Osteoblast (primary cell): Measurements from ENCODE around the gene KREMEN1. TPM values are rescaled to one million over a fixed set of nuclear protein-coding genes. Genes with fewer than 3 reads are reported as not detected.

Source experiments
- DNase-seq: peaks from one replicate; pipeline ENCODE4 v3.0.0; 2011; ENCODE audit warnings: low spot score, mixed read lengths; ENCODE audit not compliant: insufficient read length; ENCODE audit errors: missing footprints
- H2AFZ ChIP-seq: 2 replicates; pipeline ENCODE4 v1.6.0; 2011; ENCODE audit warnings: mild to moderate bottlenecking, low read length
- H3K27ac ChIP-seq: 2 replicates; pipeline ENCODE4 v1.5.1; 2011; ENCODE audit warnings: mild to moderate bottlenecking, low read depth, low read length, moderate library complexity
- H3K27me3 ChIP-seq: 2 replicates; pipeline ENCODE4 v1.6.0; 2012; ENCODE audit warnings: mild to moderate bottlenecking, control low read depth, inconsistent platforms, low read length, moderate library complexity; ENCODE audit not compliant: insufficient read depth
- H3K36me3 ChIP-seq: 2 replicates; pipeline ENCODE4 v1.5.1; 2011; ENCODE audit warnings: mild to moderate bottlenecking, low read length, control low read depth, moderate library complexity; ENCODE audit not compliant: insufficient read depth
- H3K4me1 ChIP-seq: 2 replicates; pipeline ENCODE4 v1.5.1; 2011; ENCODE audit warnings: mild to moderate bottlenecking, low read length, control low read depth, moderate library complexity; ENCODE audit not compliant: insufficient read depth
- H3K4me2 ChIP-seq: 2 replicates; pipeline ENCODE4 v1.6.0; 2011; ENCODE audit warnings: mild to moderate bottlenecking, low read length; ENCODE audit not compliant: insufficient read depth
- H3K4me3 ChIP-seq: fragments of 200-600 bp; sonication (generic); 3 replicates; pipeline ENCODE4 v1.5.1; 2012; ENCODE audit warnings: mild to moderate bottlenecking, low read length, inconsistent platforms; ENCODE audit not compliant: insufficient read depth
- H3K79me2 ChIP-seq: 2 replicates; pipeline ENCODE4 v1.6.0; 2012; ENCODE audit warnings: mild to moderate bottlenecking, low read length, control low read depth, inconsistent platforms; ENCODE audit not compliant: insufficient read depth
- H3K9me3 ChIP-seq: 2 replicates; pipeline ENCODE4 v1.5.1; 2011; ENCODE audit warnings: low read depth, low read length, control low read depth
- H4K20me1 ChIP-seq: 2 replicates; pipeline ENCODE4 v1.6.0; 2012; ENCODE audit warnings: mild to moderate bottlenecking, low read length, control low read depth; ENCODE audit not compliant: insufficient read depth
- CTCF ChIP-seq: IDR thresholded peaks from 2 replicates; pipeline ENCODE4 v1.5.1; 2011; ENCODE audit warnings: mild to moderate bottlenecking, low read depth, low read length, moderate library complexity; ENCODE audit errors: extremely low read depth
- total RNA-seq: library from RNA; depleted of rRNA; stranded (reverse); fragments of >200 nt; gene quantifications from 2 replicates; pipeline ENCODE4 v1.2.3, GENCODE V29; 2012

Gene KREMEN1
- total RNA-seq, 1 donor, result 6.5 TPM

GRCh38 chr22:29175312-29175835 is 102.5 kb downstream of the KREMEN1 start:
- Histone ChIP-seq H3K36me3 (no peaks in the 10 kb centered on the region), H3K27me3 (peaks cover 4% of the 10 kb centered on the region), H3K4me3 (no peak overlapping the region), H3K79me2 (no peaks in the 10 kb centered on the region), H2AFZ (no peak overlapping the region), H4K20me1 (no peaks in the 10 kb centered on the region), H3K9me3 (peaks cover 5% of the 10 kb centered on the region), H3K4me1 (no peaks in the 10 kb centered on the region), H3K27ac (no peak overlapping the region), H3K4me2 (no peak overlapping the region)
- no peak for TF ChIP-seq CTCF
- DNase-seq, result no peak

DNA sequence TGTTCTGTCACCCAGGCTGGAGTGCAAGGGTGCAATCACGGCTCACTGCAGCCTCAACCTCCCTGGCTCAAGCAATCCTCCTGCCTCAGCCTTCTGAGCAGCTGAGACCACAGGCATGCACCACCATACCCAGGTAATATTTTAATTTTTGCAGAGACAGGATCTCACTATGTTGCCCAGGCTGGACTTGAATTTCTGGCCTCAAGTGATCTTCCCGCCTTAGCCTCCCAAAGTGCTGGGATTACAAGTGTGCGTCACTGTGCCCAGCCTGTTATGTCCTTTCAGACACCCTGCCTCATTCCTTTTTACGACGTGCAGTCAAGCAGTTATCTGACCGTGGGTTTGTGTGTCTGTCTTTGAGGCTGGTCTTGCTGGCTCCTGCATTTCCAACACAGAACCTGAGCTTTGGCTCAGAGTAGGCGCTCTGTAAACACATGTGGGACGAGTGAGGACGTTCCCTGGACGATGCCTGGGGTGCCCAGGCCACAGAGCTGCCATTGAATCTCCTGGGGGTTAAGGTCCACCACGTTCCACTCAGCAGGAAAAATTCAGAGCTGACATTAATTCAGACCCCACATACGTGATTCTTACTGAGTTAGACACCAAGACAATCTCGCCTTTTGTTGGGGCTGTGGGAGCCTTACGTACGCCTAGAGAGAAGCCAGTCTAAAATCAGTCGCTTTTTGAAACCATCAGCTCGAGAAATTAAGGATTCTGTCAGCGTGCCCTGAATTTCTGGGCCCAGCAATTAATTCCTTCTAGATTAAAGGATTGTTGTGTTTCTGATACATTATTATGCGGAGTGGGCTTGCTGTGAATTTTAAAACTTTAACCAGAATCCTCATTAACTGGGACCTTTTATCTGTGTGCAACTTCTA is 111.4 kb downstream of the KREMEN1 start:
- H3K79me2 ChIP-seq, result no peaks in the 10 kb centered on the region
- H3K27ac ChIP-seq, result no peak overlapping the region
- H3K4me3 ChIP-seq, result no peak overlapping the region
- no peak for DNase-seq
- no peaks in the 10 kb centered on the region for H3K27me3 ChIP-seq
- no peak overlapping the region for H3K4me2 ChIP-seq
- H3K9me3 ChIP-seq, result no peaks in the 10 kb centered on the region
- H2AFZ ChIP-seq, result no peak overlapping the region
- H3K4me1 ChIP-seq, result no peaks in the 10 kb centered on the region
- H4K20me1 ChIP-seq, result no peaks in the 10 kb centered on the region
- no peaks in the 10 kb centered on the region for H3K36me3 ChIP-seq
- TF ChIP-seq CTCF, result no peak

- Histone ChIP-seq H3K27ac (no peak overlapping the region), H3K9me3 (no peaks in the 10 kb centered on the region), H3K4me1 (no peaks in the 10 kb centered on the region), H3K36me3 (no peaks in the 10 kb centered on the region), H3K79me2 (no peaks in the 10 kb centered on the region), H3K4me2 (no peak overlapping the region), H2AFZ (no peak overlapping the region), H3K27me3 (no peaks in the 10 kb centered on the region), H3K4me3 (no peak overlapping the region), H4K20me1 (no peaks in the 10 kb centered on the region)
- no peak for DNase-seq
- no peak for TF ChIP-seq CTCF
Measured at GRCh38 chr22:29184849-29185490, 112.1 kb downstream of the KREMEN1 start.

DNA sequence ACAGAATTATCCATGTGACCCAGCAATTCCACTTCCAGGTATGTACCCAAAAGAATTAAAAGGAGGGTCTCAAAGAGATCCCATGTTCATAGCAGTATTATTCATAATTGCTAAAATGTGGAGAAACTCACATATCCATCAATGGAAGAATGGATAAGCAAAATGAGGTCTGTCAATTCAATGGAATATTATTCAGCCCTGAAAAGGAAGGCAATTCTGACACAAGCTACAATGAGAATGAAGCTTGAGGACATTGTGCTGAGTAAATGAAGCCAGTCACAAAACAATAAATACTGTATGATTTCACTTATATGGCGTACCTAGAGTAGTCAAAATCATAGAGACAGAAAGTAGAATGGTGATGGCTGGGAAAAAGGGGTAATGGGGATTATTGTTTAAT is 113.5 kb downstream of the KREMEN1 start:
- H3K27ac ChIP-seq, result no peak overlapping the region
- H4K20me1 ChIP-seq, result no peaks in the 10 kb centered on the region
- H3K36me3 ChIP-seq, result no peaks in the 10 kb centered on the region
- no peak overlapping the region for H3K4me2 ChIP-seq
- no peak overlapping the region for H2AFZ ChIP-seq
- H3K4me1 ChIP-seq, result no peaks in the 10 kb centered on the region
- no peak for TF ChIP-seq CTCF
- DNase-seq, result no peak
- no peaks in the 10 kb centered on the region for H3K9me3 ChIP-seq
- no peaks in the 10 kb centered on the region for H3K79me2 ChIP-seq
- H3K27me3 ChIP-seq, result no peaks in the 10 kb centered on the region
- no peak overlapping the region for H3K4me3 ChIP-seq
